Lower leg skin (tissue), 3 donors: Measurements from ENCODE around the gene WDR13.

Experiments
- POLR2A ChIP-seq, 2 donors: fragments of 450-650 bp; IDR thresholded peaks; one replicate each; pipeline ENCODE4 v1.6.1; 2016 to 2017; ENCODE audit warnings: antibody characterized with exemption in 2 of 2, mild to moderate bottlenecking in 1 of 2, moderate library complexity in 1 of 2
- TF ChIP-seq, protein P1 (sequence below), 3 donors: fragments of 450-650 bp; IDR thresholded peaks; one replicate each; pipeline ENCODE4 v1.5.1; 2016; ENCODE audit warnings: antibody characterized with exemption in 3 of 3, mild to moderate bottlenecking in 3 of 3, moderate library complexity in 2 of 3

DNA sequence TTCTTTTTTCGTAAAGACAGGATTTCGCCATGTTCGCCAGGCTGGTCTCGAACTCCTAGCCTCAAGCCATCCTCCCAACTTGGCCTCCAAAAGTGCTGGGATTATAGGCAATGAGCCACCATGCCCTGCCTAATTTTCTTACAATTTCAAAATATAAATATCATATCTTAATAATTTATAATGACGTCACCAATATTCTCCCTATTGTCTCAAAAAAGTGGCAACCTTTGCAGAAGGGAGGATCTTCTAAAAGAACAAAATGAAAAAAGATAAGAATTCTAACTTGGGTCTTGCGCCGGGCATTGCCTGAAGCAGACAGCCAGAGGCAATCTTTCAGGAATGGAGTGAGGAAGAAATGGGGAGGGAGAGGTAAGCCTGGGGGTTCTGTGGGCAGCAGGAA is 48.4 kb downstream of the WDR13 start:
- no peak for TF ChIP-seq POLR2A (IDR thresholded peaks at IDR 0.05)
- TF ChIP-seq, protein P1, sequence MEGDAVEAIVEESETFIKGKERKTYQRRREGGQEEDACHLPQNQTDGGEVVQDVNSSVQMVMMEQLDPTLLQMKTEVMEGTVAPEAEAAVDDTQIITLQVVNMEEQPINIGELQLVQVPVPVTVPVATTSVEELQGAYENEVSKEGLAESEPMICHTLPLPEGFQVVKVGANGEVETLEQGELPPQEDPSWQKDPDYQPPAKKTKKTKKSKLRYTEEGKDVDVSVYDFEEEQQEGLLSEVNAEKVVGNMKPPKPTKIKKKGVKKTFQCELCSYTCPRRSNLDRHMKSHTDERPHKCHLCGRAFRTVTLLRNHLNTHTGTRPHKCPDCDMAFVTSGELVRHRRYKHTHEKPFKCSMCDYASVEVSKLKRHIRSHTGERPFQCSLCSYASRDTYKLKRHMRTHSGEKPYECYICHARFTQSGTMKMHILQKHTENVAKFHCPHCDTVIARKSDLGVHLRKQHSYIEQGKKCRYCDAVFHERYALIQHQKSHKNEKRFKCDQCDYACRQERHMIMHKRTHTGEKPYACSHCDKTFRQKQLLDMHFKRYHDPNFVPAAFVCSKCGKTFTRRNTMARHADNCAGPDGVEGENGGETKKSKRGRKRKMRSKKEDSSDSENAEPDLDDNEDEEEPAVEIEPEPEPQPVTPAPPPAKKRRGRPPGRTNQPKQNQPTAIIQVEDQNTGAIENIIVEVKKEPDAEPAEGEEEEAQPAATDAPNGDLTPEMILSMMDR (IDR thresholded peaks at IDR 0.05), result no peak
